LNCAP (cell line): Measurements from ENCODE around the gene MGMT.

ENCODE experiments used
- CTCF ChIP-seq: fragments of 450-650 bp; IDR thresholded peaks from 2 replicates; pipeline ENCODE4 v1.5.1; 2017; ENCODE audit warnings: mild to moderate bottlenecking

The MGMT gene

GRCh38 chr10:129690248-129691070 is 223.4 kb downstream of the MGMT start:
- no peak for TF ChIP-seq CTCF

DNA sequence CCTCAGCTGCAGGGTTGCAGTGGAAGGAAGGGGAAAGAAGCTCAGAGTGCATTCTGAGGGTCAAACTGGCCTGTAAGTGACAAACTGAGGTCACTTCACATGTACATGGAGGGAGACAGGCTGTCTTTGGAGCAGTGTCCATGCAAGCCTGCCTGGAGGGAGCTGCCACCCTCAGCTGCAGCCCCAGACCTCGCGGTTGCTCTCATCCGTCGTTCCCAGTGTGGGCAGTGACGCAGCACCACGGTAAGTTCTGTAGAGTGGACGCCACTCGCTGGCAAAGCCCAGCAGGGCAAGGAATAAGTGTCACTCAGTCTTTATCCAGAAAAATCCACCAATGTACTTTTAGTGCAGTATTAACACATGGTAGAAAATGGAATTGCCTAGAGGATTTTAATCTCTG is 225.7 kb downstream of the MGMT start:
- TF ChIP-seq CTCF = no peak

GRCh38 chr10:129693382-129693781 is 226.3 kb downstream of the MGMT start:
- no peak for TF ChIP-seq CTCF

GRCh38 chr10:129694184-129694583 is 227.1 kb downstream of the MGMT start:
- no peak for TF ChIP-seq CTCF

- no peak for TF ChIP-seq CTCF
Observed at GRCh38 chr10:129694691-129695243, 227.7 kb downstream of the MGMT start.

GRCh38 chr10:129695671-129696070 is 228.6 kb downstream of the MGMT start:
- TF ChIP-seq CTCF = no peak

DNA sequence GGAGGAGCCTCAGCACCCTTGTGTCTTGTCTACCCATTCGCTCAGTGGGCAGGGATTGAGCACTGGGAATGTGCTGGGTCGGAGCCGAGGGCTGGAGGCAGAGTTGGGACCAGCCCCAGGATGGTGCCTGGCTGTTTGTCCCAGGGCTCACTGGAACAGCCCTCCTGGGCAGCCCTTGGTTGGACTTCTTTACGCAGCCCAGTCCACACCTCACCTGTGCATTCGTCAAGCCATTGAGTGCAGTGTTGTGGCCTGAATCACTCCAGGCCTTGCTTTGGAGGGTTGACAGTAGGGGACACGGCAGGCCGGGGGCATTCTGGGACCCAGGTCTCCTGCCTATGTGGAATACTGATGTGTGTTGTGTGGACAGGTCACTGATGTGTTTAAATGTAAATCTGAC is 229.6 kb downstream of the MGMT start:
- TF ChIP-seq CTCF = no peak
